Activated CD8-positive, alpha-beta memory T cell treated with anti-CD3 and anti-CD28 coated beads, Interleukin-2, amount 50 U/mL, for 1 hour (primary cell): ENCODE measurements around the gene GANC.

ENCODE experiments used
- DNase-seq: peaks from one replicate; pipeline ENCODE4 v3.0.0-alpha.2; 2020; ENCODE audit errors: extremely low read depth

GANC gene

DNA sequence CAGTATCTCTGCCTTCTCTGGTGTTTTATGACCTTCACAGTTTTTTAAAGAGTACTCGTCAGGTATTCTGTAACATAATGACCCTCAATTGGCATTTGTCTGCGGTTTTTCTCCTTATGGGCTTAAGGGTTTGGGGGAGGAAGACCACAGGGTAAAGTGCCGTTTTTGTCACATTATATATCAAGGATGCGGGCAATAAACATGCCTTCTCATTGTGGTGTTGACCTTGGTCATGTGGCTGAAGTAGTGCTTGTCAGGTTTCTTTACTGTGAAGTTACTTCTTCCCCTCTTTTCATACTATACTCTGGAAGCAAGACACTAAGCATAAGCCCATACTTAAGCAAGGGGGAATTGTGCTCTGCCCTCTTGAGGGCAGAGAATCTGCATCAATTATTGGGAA lies 102.9 kb downstream of the GANC start:
- no peak for DNase-seq

DNA sequence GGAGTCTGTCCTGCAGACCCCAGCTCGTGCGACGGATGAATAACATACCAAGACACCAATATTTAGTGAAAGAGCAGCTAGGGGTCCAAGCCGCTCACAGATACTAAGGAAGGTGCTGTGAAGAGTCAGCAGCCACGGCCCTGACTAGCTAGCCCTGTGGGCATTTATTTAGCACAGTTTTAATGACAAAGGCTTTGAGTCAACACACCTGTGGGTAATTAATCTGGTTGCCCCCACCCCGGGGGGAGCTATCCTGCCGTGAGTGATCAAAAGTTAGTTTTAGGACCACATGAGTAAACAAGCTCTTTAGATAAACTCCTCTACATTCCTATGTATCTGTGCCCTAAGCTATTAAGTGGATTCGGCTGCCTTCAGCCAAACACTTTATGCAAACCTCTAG lies 105.0 kb downstream of the GANC start:
- DNase-seq, result no peak

DNA sequence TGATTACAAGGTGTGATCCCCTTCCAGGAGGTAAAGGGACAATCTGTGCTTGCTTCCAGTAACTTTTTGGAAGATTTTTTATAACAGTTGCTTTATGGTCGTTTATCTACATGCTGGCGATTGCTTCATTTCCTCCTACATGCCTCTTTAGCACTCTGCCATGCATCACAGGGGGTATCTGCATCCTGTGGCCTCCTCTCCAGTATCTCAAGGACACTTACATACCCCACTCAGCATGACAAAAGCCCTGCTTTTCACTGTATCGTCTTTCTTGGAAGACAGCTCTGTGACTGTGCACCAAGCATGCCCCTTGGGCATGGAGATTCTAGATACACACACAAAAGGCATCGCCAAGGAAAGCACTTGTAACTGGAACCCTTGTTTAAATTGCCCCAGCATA lies 111.6 kb downstream of the GANC start:
- DNase-seq, result no peak

DNA sequence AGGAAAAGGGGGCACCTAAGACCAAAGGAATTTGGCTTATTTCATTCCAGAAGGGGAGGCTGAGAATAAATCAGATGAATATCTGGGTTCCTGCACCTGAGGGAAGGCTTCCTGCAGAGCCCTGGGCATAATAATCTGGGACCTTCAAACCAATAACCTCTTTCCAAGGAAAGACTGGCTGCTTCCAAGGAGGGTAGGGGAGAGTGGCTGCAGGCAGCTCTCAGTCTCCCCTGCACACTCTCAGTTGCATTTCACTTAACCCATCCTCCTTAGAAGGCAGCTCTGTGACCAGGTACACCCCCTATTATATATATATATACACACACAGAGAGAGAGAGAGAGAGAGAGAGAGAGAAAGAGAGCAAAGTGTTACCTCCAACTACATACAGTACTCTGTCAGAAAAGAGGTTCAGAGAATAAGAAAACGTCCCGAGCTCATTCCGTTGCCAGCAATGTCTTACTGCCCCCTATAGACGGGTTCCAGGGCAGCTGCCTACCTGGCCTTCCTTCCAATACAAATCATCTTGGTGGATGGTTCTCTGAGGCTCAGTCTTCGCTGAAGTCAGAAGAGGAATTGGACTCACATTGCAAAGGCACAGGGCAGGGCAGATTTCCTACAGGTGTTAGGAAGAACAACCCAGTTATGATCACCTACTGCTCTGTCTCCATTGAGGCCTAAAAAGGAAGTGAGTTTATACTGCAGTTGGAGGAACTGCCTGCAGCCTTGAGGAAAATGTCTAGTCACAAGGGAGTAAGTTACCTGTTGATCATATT lies 112.4 kb downstream of the GANC start:
- DNase-seq, result no peak

DNA sequence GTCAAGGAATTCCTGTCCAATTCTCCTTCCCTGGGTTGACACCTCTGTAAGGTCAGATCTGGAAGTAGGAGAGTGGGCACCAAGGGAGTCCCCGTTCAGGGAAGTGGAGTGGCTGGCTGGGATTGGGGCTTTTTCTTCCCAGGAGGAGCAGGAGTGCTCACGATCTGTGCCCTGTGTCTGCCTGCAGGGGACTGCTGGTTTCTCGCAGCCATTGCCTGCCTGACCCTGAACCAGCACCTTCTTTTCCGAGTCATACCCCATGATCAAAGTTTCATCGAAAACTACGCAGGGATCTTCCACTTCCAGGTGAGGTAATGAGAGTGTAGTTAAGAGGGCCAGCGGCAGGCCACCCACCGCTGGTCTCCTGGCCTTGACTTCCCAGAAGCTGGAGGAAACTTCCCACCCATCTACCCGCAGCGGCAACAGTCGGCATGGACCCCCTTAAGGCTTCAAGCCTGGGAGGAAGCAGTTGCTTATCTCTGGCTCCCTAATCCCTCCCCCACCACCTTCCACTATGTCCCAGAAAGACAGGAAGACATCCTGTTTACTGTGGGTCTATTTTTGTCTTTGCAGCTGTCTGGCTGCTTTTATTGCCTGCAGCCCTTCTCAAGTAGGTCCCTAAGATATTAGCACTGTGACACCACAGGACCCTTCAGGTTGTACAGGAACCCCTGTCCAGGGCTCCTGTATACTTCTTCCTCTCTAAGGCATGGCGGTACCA lies 113.1 kb downstream of the GANC start:
- no peak for DNase-seq

DNA sequence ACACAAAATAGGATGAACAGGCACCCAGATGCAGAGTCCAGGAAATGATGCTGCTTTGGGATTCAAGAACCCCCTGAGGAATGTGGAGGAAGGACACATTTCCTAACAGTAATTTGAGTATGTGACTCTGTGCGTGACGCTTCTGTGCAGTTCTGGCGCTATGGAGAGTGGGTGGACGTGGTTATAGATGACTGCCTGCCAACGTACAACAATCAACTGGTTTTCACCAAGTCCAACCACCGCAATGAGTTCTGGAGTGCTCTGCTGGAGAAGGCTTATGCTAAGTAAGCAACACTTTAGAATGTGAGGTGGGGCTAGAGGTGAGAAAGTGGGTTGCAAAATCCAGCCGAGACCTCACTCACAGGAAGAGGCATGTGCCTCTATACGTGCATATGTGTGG lies 114.6 kb downstream of the GANC start:
- DNase-seq, result no peak

DNA sequence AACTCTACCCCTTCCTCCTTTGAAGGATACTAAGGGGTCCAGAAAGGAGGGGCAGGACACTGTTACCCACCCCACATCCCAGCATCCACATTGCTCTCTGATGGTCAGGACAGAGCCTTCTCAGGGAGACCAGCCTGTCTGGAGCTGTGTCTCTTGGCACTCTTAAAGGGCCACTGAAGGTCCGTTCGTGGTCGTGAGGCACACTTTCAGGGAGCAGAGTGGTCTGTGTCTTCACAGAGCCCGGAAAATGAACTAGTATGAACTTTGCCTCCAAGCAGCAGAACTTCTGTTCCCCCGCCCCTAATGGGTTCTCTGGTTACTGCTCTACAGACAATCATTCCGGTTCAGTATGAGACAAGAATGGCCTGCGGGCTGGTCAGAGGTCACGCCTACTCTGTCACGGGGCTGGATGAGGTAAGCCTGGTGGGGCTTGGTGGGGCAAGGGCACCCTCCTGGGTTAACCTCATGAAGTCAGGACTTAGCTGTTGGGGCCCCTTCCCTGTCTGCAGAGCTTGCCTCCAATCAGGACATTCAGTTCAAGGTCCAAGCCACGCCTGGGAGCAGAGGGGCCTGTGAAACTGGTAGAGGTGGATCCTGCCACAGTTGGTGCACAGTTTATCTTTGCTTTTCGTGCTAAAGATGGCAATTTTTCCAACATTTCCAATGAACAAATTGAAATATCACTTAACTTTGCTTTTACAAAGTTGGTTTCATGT lies 119.5 kb downstream of the GANC start:
- DNase-seq, result no peak

DNA sequence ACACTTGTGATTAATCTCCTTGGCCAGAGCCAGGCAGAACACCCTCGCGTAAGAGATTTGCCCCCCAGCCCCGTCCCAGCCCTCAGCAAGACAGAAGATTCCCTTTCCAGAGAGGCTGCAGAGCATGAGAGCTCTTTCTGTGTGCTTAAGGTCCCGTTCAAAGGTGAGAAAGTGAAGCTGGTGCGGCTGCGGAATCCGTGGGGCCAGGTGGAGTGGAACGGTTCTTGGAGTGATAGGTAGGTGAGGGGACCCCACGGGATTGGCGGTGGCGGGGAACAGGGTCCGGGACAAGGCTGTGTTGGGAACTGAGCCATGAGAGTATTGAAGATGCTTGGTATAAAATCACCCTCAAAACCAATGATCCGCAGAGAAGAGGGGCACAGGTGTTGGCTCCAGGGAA lies 121.1 kb downstream of the GANC start:
- DNase-seq, result no peak

DNA sequence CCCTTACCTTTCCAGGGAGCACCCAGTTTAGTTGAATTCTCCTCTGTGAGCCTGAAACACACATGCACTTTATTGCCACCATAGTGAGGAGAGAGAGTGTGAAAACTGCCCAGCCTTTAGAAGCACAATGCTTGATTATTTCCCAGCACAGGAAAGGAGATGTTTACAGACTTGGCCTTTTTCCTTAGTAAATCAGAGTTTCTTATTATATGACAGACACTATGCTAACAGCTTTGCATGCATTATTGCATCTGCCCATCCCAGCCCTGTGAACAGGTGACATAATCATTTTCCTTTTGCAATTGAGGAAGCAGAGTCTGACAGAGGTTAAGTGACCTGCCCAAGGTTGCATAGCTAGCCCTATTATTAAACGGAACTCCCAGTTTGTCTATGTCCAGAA lies 122.8 kb downstream of the GANC start:
- no peak for DNase-seq

DNA sequence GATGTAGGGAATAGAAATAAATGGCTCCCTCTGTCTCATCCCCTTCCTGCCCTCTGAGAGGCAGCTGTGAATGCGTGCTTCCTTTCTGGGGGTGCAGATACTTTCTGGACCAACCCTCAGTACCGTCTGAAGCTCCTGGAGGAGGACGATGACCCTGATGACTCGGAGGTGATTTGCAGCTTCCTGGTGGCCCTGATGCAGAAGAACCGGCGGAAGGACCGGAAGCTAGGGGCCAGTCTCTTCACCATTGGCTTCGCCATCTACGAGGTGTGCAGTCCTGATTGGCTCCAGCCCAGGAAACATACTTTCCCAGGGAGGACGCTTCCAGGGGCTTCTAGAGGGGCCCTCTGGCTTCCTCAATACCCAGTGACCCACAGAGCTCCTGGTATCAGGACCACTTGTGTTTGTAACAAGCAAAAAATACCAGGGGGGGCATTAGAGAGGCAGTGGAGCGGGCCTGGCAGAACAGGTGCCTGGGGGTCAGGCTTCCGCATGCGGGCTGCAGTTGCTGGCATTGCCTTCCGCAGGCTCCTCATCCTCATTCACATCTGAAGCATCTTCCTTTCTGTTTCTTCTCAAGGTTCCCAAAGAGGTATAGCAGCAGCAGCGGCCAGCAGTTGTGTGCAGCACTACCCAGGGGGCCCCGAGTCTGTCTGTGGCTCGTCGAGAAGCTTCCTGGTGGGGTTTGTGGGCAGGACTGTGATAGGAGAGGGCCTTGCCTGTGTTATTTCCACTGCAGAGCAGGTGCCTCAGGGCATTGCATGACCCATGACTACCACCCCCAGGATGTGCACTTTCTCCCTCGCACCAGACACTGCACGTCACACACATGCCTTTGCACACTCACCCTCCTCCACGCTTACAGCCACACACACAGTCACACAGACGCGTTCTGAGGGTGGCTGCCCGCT lies 128.8 kb downstream of the GANC start:
- no peak for DNase-seq

DNA sequence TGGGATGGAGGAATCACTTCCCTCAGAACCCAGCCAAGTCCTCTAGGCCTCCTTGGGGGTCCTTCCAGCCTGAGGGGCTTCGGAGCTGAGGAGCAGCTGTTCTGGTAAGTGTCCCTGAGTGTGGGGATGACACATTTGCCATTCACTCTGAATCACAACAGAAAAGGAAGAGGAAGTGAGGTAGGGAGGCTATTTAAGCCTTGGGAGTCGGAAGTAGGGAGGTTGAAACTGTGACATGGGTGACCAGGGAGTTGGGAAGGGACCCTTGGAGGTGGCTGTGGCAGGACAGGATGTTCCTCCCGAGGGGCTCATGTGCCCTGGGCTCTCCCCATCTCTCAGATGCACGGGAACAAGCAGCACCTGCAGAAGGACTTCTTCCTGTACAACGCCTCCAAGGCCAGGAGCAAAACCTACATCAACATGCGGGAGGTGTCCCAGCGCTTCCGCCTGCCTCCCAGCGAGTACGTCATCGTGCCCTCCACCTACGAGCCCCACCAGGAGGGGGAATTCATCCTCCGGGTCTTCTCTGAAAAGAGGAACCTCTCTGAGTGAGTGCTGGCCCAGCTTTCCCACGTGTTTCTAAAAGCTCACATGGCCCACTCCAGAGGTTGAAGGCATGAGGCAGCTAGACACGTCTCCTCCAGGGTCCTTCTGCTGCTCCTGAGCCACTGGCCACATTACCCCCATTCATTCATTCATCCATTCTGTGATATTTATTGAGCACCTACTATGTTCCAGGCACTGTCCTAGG lies 129.6 kb downstream of the GANC start:
- DNase-seq, result no peak

DNA sequence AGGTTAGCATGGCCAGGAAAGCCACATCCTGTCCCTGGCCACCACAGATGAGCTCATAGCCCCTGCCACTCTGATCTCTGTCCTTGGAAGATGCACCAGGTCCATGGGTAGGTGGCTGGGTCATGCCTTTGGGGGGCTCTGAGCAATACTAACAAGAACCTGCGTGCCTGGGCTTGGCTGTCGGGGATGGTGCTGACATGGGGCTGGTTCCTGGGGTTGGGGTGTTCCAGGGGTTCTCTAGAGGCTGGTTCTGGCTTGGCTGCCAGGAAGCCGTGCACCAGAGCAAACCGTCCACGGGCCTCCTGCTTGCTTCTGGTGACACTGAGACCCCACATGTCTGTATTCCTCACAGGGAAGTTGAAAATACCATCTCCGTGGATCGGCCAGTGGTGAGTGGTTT lies 130.4 kb downstream of the GANC start:
- DNase-seq, result no peak

DNA sequence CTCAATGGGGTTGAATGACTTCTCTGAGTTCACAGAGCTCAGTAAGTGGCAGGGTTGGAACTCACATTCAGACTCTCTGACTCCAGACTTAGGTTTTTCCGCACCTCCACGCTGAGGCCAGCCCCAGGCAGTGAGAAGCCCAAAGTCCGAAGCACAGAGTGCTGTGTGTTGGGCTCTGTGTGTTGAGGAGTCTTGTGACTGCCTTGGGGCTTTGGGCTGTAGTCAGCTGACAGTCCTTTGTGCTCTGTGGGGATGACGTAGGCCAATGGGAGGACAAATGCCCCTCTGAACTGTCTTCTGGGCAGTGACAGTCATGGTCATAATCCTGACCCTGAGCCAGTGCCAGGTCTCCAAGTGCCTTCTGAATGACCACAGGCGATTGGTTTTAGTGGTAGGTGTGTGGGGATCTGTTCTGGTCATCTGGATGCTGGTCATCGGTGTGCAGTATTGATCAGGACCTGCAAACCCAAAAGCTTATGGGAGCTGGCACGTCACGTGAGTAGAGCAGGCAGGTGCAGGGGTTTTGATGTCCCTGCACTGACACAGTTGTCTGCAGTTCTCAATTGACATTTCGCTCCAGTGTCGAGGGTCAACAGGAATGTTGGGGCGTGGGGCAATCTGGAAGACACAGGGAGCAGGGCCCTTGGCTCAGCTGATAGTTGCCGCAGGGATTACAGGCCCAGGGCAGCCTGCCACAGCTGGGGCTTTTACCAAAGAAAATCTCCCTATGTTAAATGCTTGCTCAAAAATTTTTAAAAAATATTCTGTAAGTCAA lies 131.6 kb downstream of the GANC start:
- DNase-seq, result no peak

DNA sequence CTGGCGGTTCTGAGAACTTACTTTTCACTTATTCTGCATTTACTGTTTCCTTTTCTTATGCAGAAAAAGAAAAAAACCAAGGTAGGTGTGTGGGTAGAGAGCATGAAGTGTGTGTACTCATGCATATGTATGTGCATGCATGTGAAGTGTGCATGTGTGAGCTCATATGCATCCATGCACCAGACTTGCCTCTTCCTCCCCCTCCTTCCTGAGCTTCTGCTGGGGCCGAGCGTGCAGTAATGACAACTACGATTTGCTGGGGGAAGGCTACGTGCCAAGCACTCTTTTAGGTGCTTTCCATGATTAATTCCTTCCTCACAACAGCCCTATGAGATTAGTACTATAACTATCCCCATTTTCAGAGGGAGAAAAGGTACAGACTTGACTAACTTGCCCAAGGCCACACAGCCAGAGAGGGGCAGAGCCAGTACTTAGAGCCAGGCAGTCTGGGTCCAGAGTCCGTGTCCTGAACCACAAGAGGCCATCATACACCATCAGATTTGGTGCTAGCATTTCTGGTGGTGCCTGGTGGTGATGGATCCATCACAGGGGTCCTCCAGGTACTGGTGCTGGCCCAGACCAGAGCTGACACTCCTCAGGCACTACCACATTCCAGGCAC lies 133.0 kb downstream of the GANC start:
- no peak for DNase-seq
